K562 (cell line): ENCODE data around the gene ACTN4. TPM values are rescaled to one million over a fixed set of nuclear protein-coding genes. Genes with fewer than 3 reads are reported as not detected.

Experiments
- ATF1 ChIP-seq, 2 experiments: fragments of 450-650 bp in 1 of 2; IDR thresholded peaks; 2 replicates each; pipeline ENCODE4 v1.6.1; 2016; ENCODE audit warnings: missing compliant biosample characterization in 1 of 2, missing genetic modification characterization in 1 of 2
- BRD9 ChIP-seq: fragments of 450-650 bp; IDR thresholded peaks from 2 replicates; pipeline ENCODE4 v1.6.1; 2018; ENCODE audit warnings: low read depth; ENCODE audit not compliant: partially characterized antibody
- CC2D1A ChIP-seq: fragments of 450-650 bp; IDR thresholded peaks from 2 replicates; pipeline ENCODE4 v1.6.1; 2017; ENCODE audit warnings: mild to moderate bottlenecking
- ELF2 ChIP-seq: fragments of 250-450 bp; sonication (Bioruptor Pico); IDR thresholded peaks from 2 replicates; pipeline ENCODE4 v1.5.0; 2021; ENCODE audit warnings: mild to moderate bottlenecking
- GTF3C2 ChIP-seq: IDR thresholded peaks from 3 replicates; pipeline ENCODE4 v1.6.1; 2011; ENCODE audit warnings: borderline replicate concordance, mild to moderate bottlenecking, moderate library complexity; ENCODE audit not compliant: insufficient read length; ENCODE audit errors: extremely low read depth
- HINFP ChIP-seq: fragments of 450-650 bp; conservative IDR thresholded peaks from 2 replicates; pipeline ENCODE4 v1.6.1; 2016; ENCODE audit warnings: missing genetic modification characterization, low read depth, mild to moderate bottlenecking, control low read depth, missing compliant biosample characterization
- HMGXB4 ChIP-seq: sonication (generic); formaldehyde crosslinking; IDR thresholded peaks from 2 replicates; pipeline ENCODE4 v1.8.1; 2023; ENCODE audit warnings: mild to moderate bottlenecking, missing genetic modification reagents
- KDM2B ChIP-seq: fragments of 250-450 bp; sonication (Bioruptor Pico); IDR thresholded peaks from 2 replicates; pipeline ENCODE4 v1.8.0; 2021; ENCODE audit warnings: mild to moderate bottlenecking, moderate library complexity
- MED1 ChIP-seq: sonication (generic); formaldehyde crosslinking; IDR thresholded peaks from 2 replicates; pipeline ENCODE4 v1.8.1; 2023; ENCODE audit warnings: missing genetic modification reagents, borderline replicate concordance
- MEF2A ChIP-seq: IDR thresholded peaks from 2 replicates; pipeline ENCODE4 v1.6.1; 2011; ENCODE audit warnings: low read depth, mild to moderate bottlenecking, low read length, moderate library complexity; ENCODE audit not compliant: control insufficient read depth
- MXI1 ChIP-seq: IDR thresholded peaks from 2 replicates; pipeline ENCODE4 v1.6.1; 2011; ENCODE audit warnings: low read depth, mild to moderate bottlenecking, improper control_type of control experiment, low read length
- MYNN ChIP-seq, 2 experiments: sonication (generic); formaldehyde crosslinking in 1 of 2; IDR thresholded peaks; 2 replicates each; pipeline versions ENCODE4 v1.5.0 to v1.6.1; 2016 to 2020; ENCODE audit warnings: antibody characterized with exemption in 1 of 2, missing genetic modification reagents in 1 of 2
- NFXL1 ChIP-seq: fragments of 450-650 bp; formaldehyde crosslinking; IDR thresholded peaks from 2 replicates; pipeline ENCODE4 v1.4.0; 2021; ENCODE audit warnings: mild to moderate bottlenecking
- PCBP1 ChIP-seq: fragments of 200-400 bp; formaldehyde crosslinking; IDR thresholded peaks from 2 replicates; pipeline ENCODE4 v1.6.1; 2018; ENCODE audit warnings: mild to moderate bottlenecking, low read depth, low read length; ENCODE audit not compliant: poor library complexity, severe bottlenecking
- RFX5 ChIP-seq: IDR thresholded peaks from 2 replicates; pipeline ENCODE4 v1.6.1; 2011; ENCODE audit warnings: low read depth, mild to moderate bottlenecking, improper control_type of control experiment, low read length
- SP1 ChIP-seq: sonication (generic); formaldehyde crosslinking; IDR thresholded peaks from 2 replicates; pipeline ENCODE4 v1.8.1; 2022; ENCODE audit warnings: mild to moderate bottlenecking, missing genetic modification reagents
- TAL1 ChIP-seq: fragments of 450-650 bp; IDR thresholded peaks from 2 replicates; pipeline ENCODE4 v1.6.1; 2016; ENCODE audit warnings: mild to moderate bottlenecking
- THRA ChIP-seq: fragments of 450-650 bp; IDR thresholded peaks from 2 replicates; pipeline ENCODE4 v1.6.1; 2017; ENCODE audit warnings: mild to moderate bottlenecking, moderate library complexity
- ZFP36 ChIP-seq: fragments of 150-350 bp; IDR thresholded peaks from 2 replicates; pipeline ENCODE4 v1.6.1; 2018; ENCODE audit warnings: low read length, low read depth; ENCODE audit not compliant: partially characterized antibody
- ZNF311 ChIP-seq: fragments of 250-450 bp; sonication (Bioruptor Pico); IDR thresholded peaks from 2 replicates; pipeline ENCODE4 v1.4.0; 2020; ENCODE audit warnings: mild to moderate bottlenecking, moderate library complexity
- ZNF511 ChIP-seq: sonication (generic); formaldehyde crosslinking; IDR thresholded peaks from 2 replicates; pipeline ENCODE4 v1.8.0; 2022; ENCODE audit warnings: mild to moderate bottlenecking, missing genetic modification reagents
- ZNF583 ChIP-seq: fragments of 250-450 bp; sonication (Bioruptor Pico); IDR thresholded peaks from 2 replicates; pipeline ENCODE4 v1.4.0; 2020
- polyA plus RNA-seq, 8 experiments: library from polyadenylated mRNA; depleted of rRNA in 4 of 8; stranded (reverse) in 5 of 8; unstranded in 3 of 8; fragments of >200 nt; fragmentation: Nextera tagmentation in 2 of 8; fragmentation: Illumina TruSeq in 1 of 8; extraction: Ambion mirVana in 2 of 8; extraction: Trizol in 1 of 8; gene quantifications; 2 replicates each; pipeline versions ENCODE4 v1.2.1 to v1.2.3, GENCODE V29; 2011 to 2014; ENCODE audit warnings: inconsistent platforms in 1 of 8, missing spikeins in 1 of 8
- total RNA-seq, 7 experiments: library from RNA; depleted of rRNA in 6 of 7; stranded (reverse); fragments of >200 nt in 6 of 7; fragmentation: Illumina TruSeq in 2 of 7; extraction: Trizol in 2 of 7; gene quantifications; 2 replicates each; pipeline versions ENCODE4 v1.2.1 to v1.2.3, GENCODE V29; 2011 to 2021; ENCODE audit warnings: low replicate concordance in 1 of 7

ACTN4 gene
- total and polyA plus RNA-seq, 9 of the 15 experiments (the other 6 are each of a cell fraction or from before 2014, with no cell fraction given): 3.1 to 385 (median 125) TPM

- TF ChIP-seq GTF3C2 (no peak), BRD9 (no peak), ZFP36 (no peak), THRA (no peak), SP1 (CRISPR knock-in tag) (peak; percentile 54; the same call in 1 of the 2 replicates), NFXL1 (CRISPR knock-in tag) (no peak), RFX5 (peak; percentile 52; the same call in 1 of the 2 replicates), CC2D1A (no peak), MXI1 (no peak), MEF2A (no peak), HINFP (tag) (no peak), ZNF311 (CRISPR knock-in tag) (no peak), TAL1 (peak; percentile 77), HMGXB4 (CRISPR knock-in tag) (no peak), ATF1 (CRISPR knock-in tag; IDR thresholded peaks at IDR 0.05) (no peak), ATF1 (tag; IDR thresholded peaks at IDR 0.05) (no peak), KDM2B (no peak), ZNF583 (CRISPR knock-in tag) (no peak), ZNF511 (CRISPR knock-in tag) (no peak), PCBP1 (no peak), MYNN (IDR thresholded peaks at IDR 0.05) (no peak), MYNN (CRISPR knock-in tag; IDR thresholded peaks at IDR 0.05) (no peak), ELF2 (CRISPR knock-in tag) (no peak), MED1 (no peak)
Measured at GRCh38 chr19:38781058-38781457, 133.6 kb downstream of the ACTN4 start (continued).
